Activated CD8-positive, alpha-beta memory T cell treated with anti-CD3 and anti-CD28 coated beads, Interleukin-2, amount 10 ng/mL, durations not matched to agents 7 days and 5 days (primary cell): ENCODE data around the gene MBNL1. TPM values are rescaled to one million over a fixed set of nuclear protein-coding genes. Genes with fewer than 3 reads are reported as not detected.
A peak's percentile ranks its signal among the peaks of the same experiment; 100 is the strongest.

ENCODE experiments used
- ATAC-seq: fragments of 150-1000 bp; cut with Tn5 transposase; one replicate; pipeline ENCODE4 v1.10.0; 2021; ENCODE audit warnings: moderate library complexity
- CTCF ChIA-PET: fragments of 350-600 bp; sonication (Branson Sonifier 250); formaldehyde crosslinking; loops from one replicate; lab custom pipeline; 2021; ENCODE audit warnings: antibody characterized with exemption; lab: Charles Lee
- DNase-seq: peaks from one replicate; pipeline ENCODE4 v3.0.0-alpha.2; 2020
- H3K27ac Mint-ChIP-seq: one replicate; pipeline ENCODE4 v1.8.0; 2021; ENCODE audit warnings: mild to moderate bottlenecking, mixed read lengths
- H3K27me3 Mint-ChIP-seq: one replicate; pipeline ENCODE4 v1.8.0; 2021; ENCODE audit warnings: mixed read lengths
- H3K36me3 Mint-ChIP-seq: one replicate; pipeline ENCODE4 v1.8.0; 2021; ENCODE audit warnings: mild to moderate bottlenecking, mixed read lengths
- H3K4me1 Mint-ChIP-seq: one replicate; pipeline ENCODE4 v1.8.0; 2021; ENCODE audit warnings: mixed read lengths
- H3K4me3 Mint-ChIP-seq: one replicate; pipeline ENCODE4 v1.8.0; 2021; ENCODE audit warnings: mild to moderate bottlenecking, moderate library complexity, mixed read lengths
- H3K9me3 Mint-ChIP-seq: one replicate; pipeline ENCODE4 v1.8.0; 2022; ENCODE audit warnings: low read depth, mixed read lengths
- total RNA-seq, 2 experiments: library from RNA; stranded (reverse); gene quantifications; one replicate each; pipeline ENCODE4 v1.2.3, GENCODE V29; 2021

The MBNL1 gene
- total RNA-seq, 2 experiments from 2014 or later: 370 to 398 TPM

GRCh38 chr3:152457500-152458375 lies 189.0 kb downstream of the MBNL1 start:
- CTCF ChIA-PET: interaction anchor here (1.0 to 1.8 kb wide), 3 partner anchors 9 to 14 kb away, joined by 3 to 6 read pairs (median 5); no protein-coding TSS in a partner anchor
- H3K4me1 Mint-ChIP-seq: peaks cover 26% of the 10 kb centered on the region

GRCh38 chr3:152458376-152459117 lies 189.8 kb downstream of the MBNL1 start:
- no peaks in the 10 kb centered on the region for H3K27me3 Mint-ChIP-seq
- H3K4me1 Mint-ChIP-seq: peaks cover 26% of the 10 kb centered on the region
- no peaks in the 10 kb centered on the region for H3K9me3 Mint-ChIP-seq
- peak overlapping the region; percentile 72 for H3K27ac Mint-ChIP-seq
- DNase-seq: peak; percentile 47
- no peak overlapping the region for H3K4me3 Mint-ChIP-seq
- ATAC-seq: no peak
- CTCF ChIA-PET: interaction anchor here (1.0 to 1.8 kb wide), 3 partner anchors 8 to 14 kb away, joined by 3 to 6 read pairs (median 5); no protein-coding TSS in a partner anchor
- peaks cover 51% of the 10 kb centered on the region for H3K36me3 Mint-ChIP-seq

More at GRCh38 chr3:152457500-152458375, 189.0 kb downstream of the MBNL1 start:
- H3K27ac Mint-ChIP-seq: peak overlapping the region; percentile 72
- no peaks in the 10 kb centered on the region for H3K9me3 Mint-ChIP-seq
- H3K36me3 Mint-ChIP-seq: peaks cover 47% of the 10 kb centered on the region
- no peaks in the 10 kb centered on the region for H3K27me3 Mint-ChIP-seq
- DNase-seq (no peak), ATAC-seq (no peak)
- H3K4me3 Mint-ChIP-seq: no peak overlapping the region

GRCh38 chr3:152459118-152459515 lies 190.4 kb downstream of the MBNL1 start:
- Mint-ChIP-seq H3K36me3 (peaks cover 53% of the 10 kb centered on the region), H3K27me3 (no peaks in the 10 kb centered on the region), H3K9me3 (no peaks in the 10 kb centered on the region), H3K27ac (no peak overlapping the region), H3K4me3 (no peak overlapping the region), H3K4me1 (peaks cover 25% of the 10 kb centered on the region)
- no peak for ATAC-seq
- CTCF ChIA-PET: interaction anchor here (1.8 kb wide), 1 partner anchor 13 kb away, joined by 6 read pairs; no protein-coding TSS in a partner anchor
- no peak for DNase-seq

- H3K27me3 Mint-ChIP-seq: no peaks in the 10 kb centered on the region
- H3K4me1 Mint-ChIP-seq: peaks cover 25% of the 10 kb centered on the region
- DNase-seq (no peak), ATAC-seq (no peak)
- no peak overlapping the region for H3K27ac Mint-ChIP-seq
- CTCF ChIA-PET: interaction anchor here (1.8 kb wide), 1 partner anchor 12 kb away, joined by 6 read pairs; no protein-coding TSS in a partner anchor
- peaks cover 52% of the 10 kb centered on the region for H3K36me3 Mint-ChIP-seq
- no peaks in the 10 kb centered on the region for H3K9me3 Mint-ChIP-seq
- no peak overlapping the region for H3K4me3 Mint-ChIP-seq
Measured at GRCh38 chr3:152459572-152459971, 190.8 kb downstream of the MBNL1 start.

GRCh38 chr3:152460936-152461335 lies 192.2 kb downstream of the MBNL1 start:
- peak overlapping the region; percentile 17 for H3K27ac Mint-ChIP-seq
- peaks cover 21% of the 10 kb centered on the region for H3K4me1 Mint-ChIP-seq
- no peaks in the 10 kb centered on the region for H3K9me3 Mint-ChIP-seq
- ATAC-seq: no peak
- CTCF ChIA-PET: interaction anchor here (2.1 kb wide), 1 partner anchor 11 kb away, joined by 5 read pairs; no protein-coding TSS in a partner anchor
- no peaks in the 10 kb centered on the region for H3K27me3 Mint-ChIP-seq
- DNase-seq: no peak
- H3K36me3 Mint-ChIP-seq: peaks cover 52% of the 10 kb centered on the region
- H3K4me3 Mint-ChIP-seq: no peak overlapping the region

GRCh38 chr3:152461460-152461859 lies 192.7 kb downstream of the MBNL1 start:
- H3K27ac Mint-ChIP-seq: peak overlapping the region; percentile 17

GRCh38 chr3:152466784-152467183 lies 198.1 kb downstream of the MBNL1 start:
- DNase-seq: no peak
- Mint-ChIP-seq H3K27me3 (no peaks in the 10 kb centered on the region), H3K4me3 (no peak overlapping the region), H3K36me3 (peaks cover 29% of the 10 kb centered on the region), H3K27ac (no peak overlapping the region), H3K4me1 (peaks cover 5% of the 10 kb centered on the region), H3K9me3 (no peaks in the 10 kb centered on the region)
- CTCF ChIA-PET: interaction anchor here (0.7 to 2.2 kb wide), 8 partner anchors 9 to 410 kb away, joined by 3 to 12 read pairs (median 4); no protein-coding TSS in a partner anchor
- ATAC-seq: peak; percentile 66

More at GRCh38 chr3:152461460-152461859, 192.7 kb downstream of the MBNL1 start:
- DNase-seq: no peak
- no peak for ATAC-seq
- peaks cover 19% of the 10 kb centered on the region for H3K4me1 Mint-ChIP-seq
- H3K36me3 Mint-ChIP-seq: peaks cover 52% of the 10 kb centered on the region
- H3K9me3 Mint-ChIP-seq: no peaks in the 10 kb centered on the region
- CTCF ChIA-PET: interaction anchor here (1.2 to 2.1 kb wide), 2 partner anchors 10 to 31 kb away, joined by 3 to 5 read pairs; no protein-coding TSS in a partner anchor
- no peak overlapping the region for H3K4me3 Mint-ChIP-seq
- no peaks in the 10 kb centered on the region for H3K27me3 Mint-ChIP-seq

- ATAC-seq (no peak), DNase-seq (no peak)
- Mint-ChIP-seq H3K27ac (no peak overlapping the region), H3K27me3 (peaks cover 3% of the 10 kb centered on the region), H3K4me1 (peaks cover 10% of the 10 kb centered on the region), H3K36me3 (peaks cover 17% of the 10 kb centered on the region), H3K9me3 (no peaks in the 10 kb centered on the region), H3K4me3 (no peak overlapping the region)
- CTCF ChIA-PET: no interaction called here
Measured at GRCh38 chr3:152469248-152470025, 200.7 kb downstream of the MBNL1 start.

GRCh38 chr3:152470095-152470494 lies 201.4 kb downstream of the MBNL1 start:
- ATAC-seq (no peak), DNase-seq (no peak)
- H3K4me3 Mint-ChIP-seq: no peak overlapping the region
- peaks cover 3% of the 10 kb centered on the region for H3K27me3 Mint-ChIP-seq
- H3K27ac Mint-ChIP-seq: peak overlapping the region; percentile 9
- H3K36me3 Mint-ChIP-seq: peaks cover 11% of the 10 kb centered on the region
- no peaks in the 10 kb centered on the region for H3K9me3 Mint-ChIP-seq
- H3K4me1 Mint-ChIP-seq: peaks cover 10% of the 10 kb centered on the region
- CTCF ChIA-PET: no interaction called here

- Mint-ChIP-seq H3K4me3 (no peak overlapping the region), H3K9me3 (no peaks in the 10 kb centered on the region), H3K36me3 (peaks cover 9% of the 10 kb centered on the region), H3K27ac (no peak overlapping the region), H3K27me3 (peaks cover 3% of the 10 kb centered on the region), H3K4me1 (peaks cover 10% of the 10 kb centered on the region)
- no peak for ATAC-seq
- CTCF ChIA-PET: no interaction called here
- DNase-seq: no peak
Measured at GRCh38 chr3:152470893-152471292, 202.2 kb downstream of the MBNL1 start.

- Mint-ChIP-seq H3K27ac (no peak overlapping the region), H3K4me3 (no peak overlapping the region), H3K4me1 (peaks cover 8% of the 10 kb centered on the region), H3K36me3 (peaks cover 3% of the 10 kb centered on the region), H3K9me3 (no peaks in the 10 kb centered on the region), H3K27me3 (peaks cover 3% of the 10 kb centered on the region)
- DNase-seq: peak; percentile 81
- ATAC-seq: peak; percentile 79
- CTCF ChIA-PET: interaction anchor here (0.6 to 2.8 kb wide), 27 partner anchors 10 to 1244 kb away, joined by 3 to 26 read pairs (median 4); no protein-coding TSS in a partner anchor
Measured at GRCh38 chr3:152471814-152472671, 203.3 kb downstream of the MBNL1 start.

GRCh38 chr3:152472672-152472954 lies 203.9 kb downstream of the MBNL1 start:
- Mint-ChIP-seq H3K27me3 (peaks cover 3% of the 10 kb centered on the region), H3K4me3 (no peak overlapping the region), H3K4me1 (peaks cover 8% of the 10 kb centered on the region), H3K36me3 (peaks cover 1% of the 10 kb centered on the region), H3K9me3 (no peaks in the 10 kb centered on the region), H3K27ac (no peak overlapping the region)
- ATAC-seq (no peak), DNase-seq (no peak)
- CTCF ChIA-PET: interaction anchor here (0.8 to 2.8 kb wide), 16 partner anchors 9 to 1244 kb away, joined by 3 to 26 read pairs (median 5); no protein-coding TSS in a partner anchor
